T-helper 17 cell (primary cell): ENCODE data around the gene DNAH5. TPM values are rescaled to one million over a fixed set of nuclear protein-coding genes. Genes with fewer than 3 reads are reported as not detected.

ENCODE experiments used
- ATAC-seq: fragments of 150-1000 bp; cut with Tn5 transposase; 2 replicates; pipeline ENCODE4 v1.10.0; 2021; ENCODE audit warnings: mild to moderate bottlenecking, moderate library complexity
- DNase-seq, 3 donors: peaks; one replicate each; pipeline versions ENCODE4 v3.0.0 to v3.0.0-alpha.2; 2020 to 2021
- H3K9me3 ChIP-seq: one replicate; pipeline ENCODE4 v1.7.0; 2013; ENCODE audit warnings: low read length, mild to moderate bottlenecking; ENCODE audit not compliant: control insufficient read depth, poor library complexity, severe bottlenecking
- H3K27ac Mint-ChIP-seq: one replicate; pipeline ENCODE4 v1.8.0; 2022; ENCODE audit warnings: mild to moderate bottlenecking, moderate library complexity, mixed read lengths
- H3K27me3 Mint-ChIP-seq: one replicate; pipeline ENCODE4 v1.8.0; 2022; ENCODE audit warnings: mixed read lengths
- H3K36me3 Mint-ChIP-seq: one replicate; pipeline ENCODE4 v1.8.0; 2022; ENCODE audit warnings: low read depth, mixed read lengths
- H3K4me1 Mint-ChIP-seq: one replicate; pipeline ENCODE4 v1.8.0; 2022; ENCODE audit warnings: mild to moderate bottlenecking, mixed read lengths
- H3K4me3 Mint-ChIP-seq: one replicate; pipeline ENCODE4 v1.8.0; 2022; ENCODE audit warnings: mild to moderate bottlenecking, moderate library complexity, mixed read lengths
- total RNA-seq, 4 donors: library from RNA in 2 of 4; stranded (reverse) in 2 of 4; gene quantifications; one replicate each; pipeline ENCODE4 v1.2.3 and lab custom pipeline; 2022 to 2026

DNAH5 gene
- total RNA-seq, 2 donors from 2014 or later = not detected

GRCh38 chr5:13975246-13975645 lies 30.8 kb upstream of the DNAH5 start:
- Mint-ChIP-seq H3K4me3 (no peak overlapping the region), H3K4me1 (no peaks in the 10 kb centered on the region), H3K27ac (no peak overlapping the region), H3K36me3 (no peaks in the 10 kb centered on the region), H3K27me3 (no peaks in the 10 kb centered on the region)
- DNase-seq (no peak), ATAC-seq (no peak)
- H3K9me3 ChIP-seq = no peaks in the 10 kb centered on the region

GRCh38 chr5:13973724-13974123 lies 29.2 kb upstream of the DNAH5 start:
- no peaks in the 10 kb centered on the region for H3K36me3 Mint-ChIP-seq
- H3K4me1 Mint-ChIP-seq = no peaks in the 10 kb centered on the region
- DNase-seq (no peak), ATAC-seq (no peak)
- H3K4me3 Mint-ChIP-seq = no peak overlapping the region
- H3K27me3 Mint-ChIP-seq = no peaks in the 10 kb centered on the region
- H3K9me3 ChIP-seq = no peaks in the 10 kb centered on the region
- H3K27ac Mint-ChIP-seq = no peak overlapping the region

- ATAC-seq (no peak), DNase-seq (no peak)
- H3K27ac Mint-ChIP-seq = no peak overlapping the region
- no peak overlapping the region for H3K4me3 Mint-ChIP-seq
- no peaks in the 10 kb centered on the region for H3K27me3 Mint-ChIP-seq
- no peaks in the 10 kb centered on the region for H3K36me3 Mint-ChIP-seq
- H3K9me3 ChIP-seq = no peaks in the 10 kb centered on the region
- H3K4me1 Mint-ChIP-seq = no peaks in the 10 kb centered on the region
Observed at GRCh38 chr5:13972029-13972428, 27.5 kb upstream of the DNAH5 start.

GRCh38 chr5:13957032-13957645 lies 12.7 kb upstream of the DNAH5 start:
- Mint-ChIP-seq H3K36me3 (no peaks in the 10 kb centered on the region), H3K4me1 (no peaks in the 10 kb centered on the region), H3K4me3 (no peak overlapping the region), H3K27me3 (no peaks in the 10 kb centered on the region), H3K27ac (no peak overlapping the region)
- no peaks in the 10 kb centered on the region for H3K9me3 ChIP-seq
- DNase-seq (no peak), ATAC-seq (no peak)

GRCh38 chr5:13956471-13956870 lies 12.0 kb upstream of the DNAH5 start:
- Mint-ChIP-seq H3K27ac (no peak overlapping the region), H3K36me3 (no peaks in the 10 kb centered on the region), H3K4me3 (no peak overlapping the region), H3K4me1 (no peaks in the 10 kb centered on the region), H3K27me3 (no peaks in the 10 kb centered on the region)
- DNase-seq = no peak
- no peak for ATAC-seq
- H3K9me3 ChIP-seq = no peaks in the 10 kb centered on the region

GRCh38 chr5:13955896-13956295 lies 11.4 kb upstream of the DNAH5 start:
- H3K4me3 Mint-ChIP-seq = no peak overlapping the region
- no peak overlapping the region for H3K27ac Mint-ChIP-seq
- H3K9me3 ChIP-seq = no peaks in the 10 kb centered on the region
- no peaks in the 10 kb centered on the region for H3K27me3 Mint-ChIP-seq
- no peak for ATAC-seq
- DNase-seq = no peak
- H3K4me1 Mint-ChIP-seq = no peaks in the 10 kb centered on the region
- H3K36me3 Mint-ChIP-seq = no peaks in the 10 kb centered on the region

- Mint-ChIP-seq H3K4me1 (no peaks in the 10 kb centered on the region), H3K4me3 (no peak overlapping the region), H3K27me3 (no peaks in the 10 kb centered on the region), H3K27ac (no peak overlapping the region), H3K36me3 (no peaks in the 10 kb centered on the region)
- no peaks in the 10 kb centered on the region for H3K9me3 ChIP-seq
- DNase-seq (no peak), ATAC-seq (no peak)
Observed at GRCh38 chr5:13946111-13946510, 1.6 kb upstream of the DNAH5 start.

- ATAC-seq (no peak), DNase-seq (no peak)
- no peaks in the 10 kb centered on the region for H3K9me3 ChIP-seq
- H3K4me3 Mint-ChIP-seq = no peak overlapping the region
- no peaks in the 10 kb centered on the region for H3K4me1 Mint-ChIP-seq
- no peak overlapping the region for H3K27ac Mint-ChIP-seq
- no peaks in the 10 kb centered on the region for H3K36me3 Mint-ChIP-seq
- no peaks in the 10 kb centered on the region for H3K27me3 Mint-ChIP-seq
Observed at GRCh38 chr5:13945271-13945670, 783 bp upstream of the DNAH5 start.

GRCh38 chr5:13943676-13944075 lies 812 bp downstream of the DNAH5 start:
- no peaks in the 10 kb centered on the region for H3K4me1 Mint-ChIP-seq
- H3K27ac Mint-ChIP-seq = no peak overlapping the region
- no peaks in the 10 kb centered on the region for H3K36me3 Mint-ChIP-seq

GRCh38 chr5:13941468-13941867 lies 3.0 kb downstream of the DNAH5 start:
- H3K36me3 Mint-ChIP-seq = no peaks in the 10 kb centered on the region
- no peaks in the 10 kb centered on the region for H3K4me1 Mint-ChIP-seq
- no peaks in the 10 kb centered on the region for H3K27me3 Mint-ChIP-seq
- no peak overlapping the region for H3K27ac Mint-ChIP-seq
- H3K4me3 Mint-ChIP-seq = no peak overlapping the region
- no peaks in the 10 kb centered on the region for H3K9me3 ChIP-seq
- DNase-seq (no peak), ATAC-seq (no peak)

More at GRCh38 chr5:13943676-13944075, 812 bp downstream of the DNAH5 start:
- no peaks in the 10 kb centered on the region for H3K9me3 ChIP-seq
- Mint-ChIP-seq H3K4me3 (no peak overlapping the region), H3K27me3 (no peaks in the 10 kb centered on the region)
- DNase-seq (no peak), ATAC-seq (no peak)

- Mint-ChIP-seq H3K4me3 (no peak overlapping the region), H3K27ac (no peak overlapping the region), H3K36me3 (no peaks in the 10 kb centered on the region)
Observed at GRCh38 chr5:13939638-13940037, 4.8 kb downstream of the DNAH5 start.

GRCh38 chr5:13934921-13935320 lies 9.6 kb downstream of the DNAH5 start:
- DNase-seq (no peak), ATAC-seq (no peak)
- H3K4me3 Mint-ChIP-seq = no peak overlapping the region
- no peaks in the 10 kb centered on the region for H3K9me3 ChIP-seq
- H3K36me3 Mint-ChIP-seq = no peaks in the 10 kb centered on the region
- H3K27me3 Mint-ChIP-seq = no peaks in the 10 kb centered on the region
- H3K4me1 Mint-ChIP-seq = no peaks in the 10 kb centered on the region
- H3K27ac Mint-ChIP-seq = no peak overlapping the region

More at GRCh38 chr5:13939638-13940037, 4.8 kb downstream of the DNAH5 start:
- no peaks in the 10 kb centered on the region for H3K4me1 Mint-ChIP-seq
- no peaks in the 10 kb centered on the region for H3K9me3 ChIP-seq
- ATAC-seq = no peak
- no peaks in the 10 kb centered on the region for H3K27me3 Mint-ChIP-seq
- DNase-seq = no peak

- no peaks in the 10 kb centered on the region for H3K4me1 Mint-ChIP-seq
- no peak overlapping the region for H3K4me3 Mint-ChIP-seq
- no peaks in the 10 kb centered on the region for H3K9me3 ChIP-seq
- no peaks in the 10 kb centered on the region for H3K36me3 Mint-ChIP-seq
- DNase-seq = no peak
- H3K27ac Mint-ChIP-seq = no peak overlapping the region
- no peaks in the 10 kb centered on the region for H3K27me3 Mint-ChIP-seq
- ATAC-seq = no peak
Observed at GRCh38 chr5:13934125-13934524, 10.4 kb downstream of the DNAH5 start.

- DNase-seq (no peak), ATAC-seq (no peak)
- Mint-ChIP-seq H3K27ac (no peak overlapping the region), H3K4me3 (no peak overlapping the region), H3K36me3 (no peaks in the 10 kb centered on the region), H3K4me1 (no peaks in the 10 kb centered on the region), H3K27me3 (no peaks in the 10 kb centered on the region)
- H3K9me3 ChIP-seq = no peaks in the 10 kb centered on the region
Observed at GRCh38 chr5:13932561-13932960, 11.9 kb downstream of the DNAH5 start.
